GM12874 (cell line): Measurements from ENCODE around the gene MORN1.

ENCODE experiments used
- CTCF ChIP-seq: IDR thresholded peaks from 2 replicates; pipeline ENCODE4 v1.5.1; 2011; ENCODE audit warnings: low read depth, mild to moderate bottlenecking, control low read depth, low read length, moderate library complexity; ENCODE audit not compliant: insufficient read depth

MORN1 gene

DNA sequence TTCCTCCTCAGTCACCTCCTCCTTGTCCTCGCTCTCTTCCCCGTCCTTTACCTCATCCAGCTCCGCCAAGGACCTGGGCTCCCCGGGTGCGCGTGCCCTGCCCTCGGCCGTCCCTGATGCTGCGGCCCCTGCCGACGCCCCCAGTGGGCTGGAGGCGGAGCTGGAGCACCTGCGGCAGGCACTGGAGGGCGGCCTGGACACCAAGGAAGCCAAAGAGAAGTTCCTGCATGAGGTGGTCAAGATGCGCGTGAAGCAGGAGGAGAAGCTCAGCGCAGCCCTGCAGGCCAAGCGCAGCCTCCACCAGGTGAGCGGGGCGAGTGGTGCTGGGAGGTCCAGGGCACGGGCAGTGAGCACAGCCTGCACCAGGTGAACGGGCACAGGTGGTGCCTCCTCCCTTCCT, 87.1 kb downstream of the MORN1 start:
- TF ChIP-seq CTCF: no peak

DNA sequence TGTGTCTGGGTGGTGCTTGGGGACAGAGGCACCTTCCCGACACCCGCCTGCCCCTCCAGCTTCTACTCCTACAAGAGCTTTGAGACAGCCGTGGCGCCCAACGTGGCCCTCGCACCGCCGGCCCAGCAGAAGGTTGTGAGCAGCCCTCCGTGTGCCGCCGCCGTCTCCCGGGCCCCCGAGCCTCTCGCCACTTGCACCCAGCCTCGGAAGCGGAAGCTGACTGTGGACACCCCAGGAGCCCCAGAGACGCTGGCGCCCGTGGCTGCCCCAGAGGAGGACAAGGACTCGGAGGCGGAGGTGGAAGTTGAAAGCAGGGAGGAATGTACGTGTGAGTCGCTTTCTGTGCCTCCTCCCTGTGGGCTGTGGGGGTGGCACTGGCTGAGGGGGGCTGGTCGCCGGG, 87.6 kb downstream of the MORN1 start:
- no peak for TF ChIP-seq CTCF

GRCh38 chr1:2303016-2303775, 88.2 kb downstream of the MORN1 start:
- TF ChIP-seq CTCF: no peak

GRCh38 chr1:2302292-2302925, 88.9 kb downstream of the MORN1 start:
- no peak for TF ChIP-seq CTCF

- no peak for TF ChIP-seq CTCF
These were observed 89.6 kb downstream of the MORN1 start for GRCh38 chr1:2301607-2302291.

GRCh38 chr1:2300851-2301606, 90.3 kb downstream of the MORN1 start:
- no peak for TF ChIP-seq CTCF
